RPMI8226 (cell line): Measurements from ENCODE around the gene PAK6.

Experiments
- DNase-seq: peaks from one replicate; pipeline ENCODE4 v3.0.0-alpha.2; 2015

The PAK6 gene

GRCh38 chr15:40312370-40313158 lies 73.7 kb downstream of the PAK6 start:
- no peak for DNase-seq

- DNase-seq, result peak; percentile 94
Observed at GRCh38 chr15:40313531-40314398, 74.9 kb downstream of the PAK6 start.

GRCh38 chr15:40314723-40315276 lies 75.9 kb downstream of the PAK6 start:
- no peak for DNase-seq

- DNase-seq, result no peak
Observed at GRCh38 chr15:40316931-40317330, 78.1 kb downstream of the PAK6 start.

- DNase-seq, result peak; percentile 40
Observed at GRCh38 chr15:40317580-40317979, 78.7 kb downstream of the PAK6 start.

GRCh38 chr15:40320409-40320808 lies 81.5 kb downstream of the PAK6 start:
- DNase-seq, result no peak

- peak; percentile 73 for DNase-seq
Observed at GRCh38 chr15:40320931-40321371, 82.1 kb downstream of the PAK6 start.

- DNase-seq, result no peak
Observed at GRCh38 chr15:40322531-40323238, 83.8 kb downstream of the PAK6 start.

- peak; percentile 93 for DNase-seq
Observed at GRCh38 chr15:40323239-40323952, 84.5 kb downstream of the PAK6 start, which contains the start of gene INAFM2. TSS of gene INAFM2 (plus strand) at chr15:40323692. CDS start at chr15:40324056, 364 bp downstream.

- no peak for DNase-seq
Observed at GRCh38 chr15:40323953-40324937, 85.4 kb downstream of the PAK6 start.

GRCh38 chr15:40325188-40325587 lies 86.3 kb downstream of the PAK6 start:
- no peak for DNase-seq

GRCh38 chr15:40325700-40326099 lies 86.8 kb downstream of the PAK6 start:
- DNase-seq, result no peak
